ENCODE data around the gene XRCC4.

- no peak for TF ChIP-seq CTCF (IDR thresholded peaks at IDR 0.05; ENCODE audit: insufficient read depth, low read depth, low read length)
- no peak for TF ChIP-seq EZH2 (IDR thresholded peaks at IDR 0.05; ENCODE audit: insufficient read depth, low read length)
Measured at GRCh38 chr5:83050723-83051340, 26.5 kb upstream of the XRCC4 start.

All from astrocyte (in vitro differentiated cells and primary cell).